Upper lobe of left lung (tissue), 4 donors: ENCODE data around the gene WDR26.

Source experiments
- EP300 ChIP-seq, 4 donors: sonication (generic); formaldehyde crosslinking; IDR thresholded peaks; one replicate each; pipeline ENCODE4 v1.5.1; 2017; ENCODE audit warnings: antibody characterized with exemption in 4 of 4, control low read depth in 2 of 4
- POLR2A ChIP-seq, 4 donors: fragments of 450-650 bp; IDR thresholded peaks; one replicate each; pipeline ENCODE4 v1.5.1; 2016 to 2017; ENCODE audit warnings: antibody characterized with exemption in 4 of 4, mild to moderate bottlenecking in 2 of 4
- POLR2AphosphoS5 ChIP-seq, 2 donors: sonication (generic); formaldehyde crosslinking; IDR thresholded peaks; one replicate each; pipeline ENCODE4 v1.5.1; 2017; ENCODE audit warnings: antibody characterized with exemption in 2 of 2
- TF ChIP-seq, protein P1 (sequence below), 6 experiments: fragments of 450-650 bp in 4 of 6; fragments of 200-600 bp in 2 of 6; sonication (generic) in 2 of 6; IDR thresholded peaks; one replicate each; pipeline ENCODE4 v1.5.1; 2016 to 2019; ENCODE audit warnings: antibody characterized with exemption in 6 of 6

DNA sequence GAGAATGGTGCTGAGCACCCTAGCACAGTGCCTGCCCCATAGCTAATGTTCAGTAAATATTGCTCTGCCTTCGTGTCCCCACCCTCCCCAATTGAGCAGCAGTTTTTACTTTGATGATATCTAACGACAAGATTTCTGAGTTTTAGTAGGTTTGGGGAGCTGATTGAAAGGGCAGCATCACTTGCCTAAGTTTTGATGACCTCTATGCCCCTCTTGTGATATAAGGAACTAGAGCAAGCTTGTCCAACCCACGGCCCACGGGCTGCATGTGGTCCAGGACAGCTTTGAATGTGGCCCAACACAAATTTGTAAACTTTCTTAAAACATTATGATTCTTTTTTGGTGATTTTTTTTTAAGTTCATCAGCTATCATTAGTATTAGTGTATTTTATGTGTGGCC, 76.4 kb downstream of the WDR26 start:
- TF ChIP-seq, protein P1, sequence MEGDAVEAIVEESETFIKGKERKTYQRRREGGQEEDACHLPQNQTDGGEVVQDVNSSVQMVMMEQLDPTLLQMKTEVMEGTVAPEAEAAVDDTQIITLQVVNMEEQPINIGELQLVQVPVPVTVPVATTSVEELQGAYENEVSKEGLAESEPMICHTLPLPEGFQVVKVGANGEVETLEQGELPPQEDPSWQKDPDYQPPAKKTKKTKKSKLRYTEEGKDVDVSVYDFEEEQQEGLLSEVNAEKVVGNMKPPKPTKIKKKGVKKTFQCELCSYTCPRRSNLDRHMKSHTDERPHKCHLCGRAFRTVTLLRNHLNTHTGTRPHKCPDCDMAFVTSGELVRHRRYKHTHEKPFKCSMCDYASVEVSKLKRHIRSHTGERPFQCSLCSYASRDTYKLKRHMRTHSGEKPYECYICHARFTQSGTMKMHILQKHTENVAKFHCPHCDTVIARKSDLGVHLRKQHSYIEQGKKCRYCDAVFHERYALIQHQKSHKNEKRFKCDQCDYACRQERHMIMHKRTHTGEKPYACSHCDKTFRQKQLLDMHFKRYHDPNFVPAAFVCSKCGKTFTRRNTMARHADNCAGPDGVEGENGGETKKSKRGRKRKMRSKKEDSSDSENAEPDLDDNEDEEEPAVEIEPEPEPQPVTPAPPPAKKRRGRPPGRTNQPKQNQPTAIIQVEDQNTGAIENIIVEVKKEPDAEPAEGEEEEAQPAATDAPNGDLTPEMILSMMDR (IDR thresholded peaks at IDR 0.05) = no peak
- TF ChIP-seq EP300 (IDR thresholded peaks at IDR 0.05) = no peak
- no peak for TF ChIP-seq POLR2A (IDR thresholded peaks at IDR 0.05)
- TF ChIP-seq POLR2AphosphoS5 (IDR thresholded peaks at IDR 0.05) = no peak
